OCI-LY7 (cell line): ENCODE measurements around the gene NOP9. TPM values are rescaled to one million over a fixed set of nuclear protein-coding genes. Genes with fewer than 3 reads are reported as not detected.

ENCODE experiments used
- BruUV-seq: library from RNA; stranded (reverse); fragments of 400-500 nt; replicated peaks from 2 replicates; lab custom pipeline; 2021; lab: Mats Ljungman, UMichigan
- CTCF ChIA-PET: fragments of 300-600 bp; sonication (Branson Sonifier 250); formaldehyde crosslinking; loops from one replicate; lab custom pipeline; 2022; ENCODE audit warnings: antibody characterized with exemption; ENCODE audit not compliant: unreplicated experiment; lab: Charles Lee
- POLR2A ChIA-PET: fragments of 300-600 bp; sonication (Branson Sonifier 250); formaldehyde crosslinking; loops from one replicate; lab custom pipeline; 2022; ENCODE audit warnings: antibody characterized with exemption; lab: Charles Lee
- DNase-seq: peaks from one replicate; pipeline ENCODE4 v3.0.0-alpha.2; 2015; ENCODE audit warnings: low spot score
- H2AFZ ChIP-seq: fragments of 200-600 bp; sonication (generic), shearing (Covaris generic); 2 replicates; pipeline ENCODE4 v1.6.1; 2014; ENCODE audit warnings: mild to moderate bottlenecking, antibody characterized with exemption, low read length, moderate library complexity
- H3K27ac ChIP-seq: fragments of 200-600 bp; sonication (generic); 2 replicates; pipeline ENCODE4 v1.5.1; 2014; ENCODE audit warnings: mixed run types, low read depth, mild to moderate bottlenecking, moderate library complexity, low read length, inconsistent platforms; ENCODE audit not compliant: poor library complexity, severe bottlenecking
- H3K36me3 ChIP-seq: fragments of 200-600 bp; sonication (generic); 2 replicates; pipeline ENCODE4 v1.6.1; 2014; ENCODE audit warnings: mild to moderate bottlenecking, antibody characterized with exemption, low read length, moderate library complexity, mixed read lengths; ENCODE audit not compliant: insufficient read depth
- H3K4me1 ChIP-seq: fragments of 200-600 bp; sonication (generic); 2 replicates; pipeline ENCODE4 v1.5.1; 2014; ENCODE audit warnings: mild to moderate bottlenecking, low read length; ENCODE audit not compliant: insufficient read depth, poor library complexity, severe bottlenecking
- H3K4me2 ChIP-seq: fragments of 200-600 bp; sonication (generic); 2 replicates; pipeline ENCODE4 v1.6.1; 2014; ENCODE audit warnings: mild to moderate bottlenecking, low read length
- H3K4me3 ChIP-seq: fragments of 200-600 bp; sonication (generic); 2 replicates; pipeline ENCODE4 v1.5.1; 2014; ENCODE audit warnings: mild to moderate bottlenecking, low read depth, low read length; ENCODE audit not compliant: poor library complexity, severe bottlenecking
- H3K79me2 ChIP-seq: fragments of 200-600 bp; sonication (generic); 2 replicates; pipeline ENCODE4 v1.6.1; 2016; ENCODE audit warnings: low read depth, mild to moderate bottlenecking, low read length, moderate library complexity, mixed read lengths; ENCODE audit not compliant: insufficient read depth
- H3K9me2 ChIP-seq: fragments of 200-600 bp; sonication (generic); 2 replicates; pipeline ENCODE4 v1.6.1; 2016; ENCODE audit warnings: mild to moderate bottlenecking, low read length, mixed read lengths; ENCODE audit not compliant: insufficient read depth
- H3K9me3 ChIP-seq: fragments of 200-600 bp; sonication (generic); 2 replicates; pipeline ENCODE4 v1.6.1; 2014; ENCODE audit warnings: mild to moderate bottlenecking, mixed run types, low read length, mixed read lengths
- H4K20me1 ChIP-seq: fragments of 200-600 bp; sonication (generic); 2 replicates; pipeline ENCODE4 v1.6.1; 2014; ENCODE audit warnings: mild to moderate bottlenecking, antibody characterized with exemption, low read length, moderate library complexity, mixed read lengths; ENCODE audit not compliant: insufficient read depth
- CTCF ChIP-seq: fragments of 200-600 bp; sonication (generic); conservative IDR thresholded peaks from 2 replicates; pipeline ENCODE4 v1.5.1; 2014; ENCODE audit warnings: mild to moderate bottlenecking, antibody characterized with exemption, low read length, moderate library complexity, mixed read lengths
- EZH2phosphoT487 ChIP-seq: fragments of 200-600 bp; sonication (generic); IDR thresholded peaks from 2 replicates; pipeline ENCODE4 v1.6.1; 2018; ENCODE audit warnings: low read depth, borderline replicate concordance, mild to moderate bottlenecking, mixed run types, antibody characterized with exemption, low read length, moderate library complexity, mixed read lengths
- intact Hi-C: fragments of 100-400 bp; cut with micrococcal nuclease; formaldehyde crosslinking; loops from one replicate; pipeline ENCODE4 v1.10.0; 2022; ENCODE audit not compliant: unreplicated experiment
- total RNA-seq, 2 experiments: library from RNA; depleted of rRNA in 1 of 2; stranded (reverse); fragments of >200 nt in 1 of 2; shearing (Covaris generic) in 1 of 2; gene quantifications; 2 replicates each; pipeline ENCODE4 v1.2.3, GENCODE V29; 2014 to 2022

The NOP9 gene
- total RNA-seq, 2 experiments from 2014 or later: 33.2 to 52.6 TPM

- no peaks in the 10 kb centered on the region for H3K36me3 ChIP-seq
- TF ChIP-seq CTCF: no peak
- no peak for TF ChIP-seq EZH2phosphoT487
- H3K4me3 ChIP-seq: no peak overlapping the region
- peaks cover 34% of the 10 kb centered on the region for H3K4me1 ChIP-seq
- CTCF ChIA-PET: no interaction called here
- no peak overlapping the region for H3K4me2 ChIP-seq
- no peak overlapping the region for H2AFZ ChIP-seq
- DNase-seq: no peak
- BruUV-seq: no TSS peak
- no peaks in the 10 kb centered on the region for H3K9me3 ChIP-seq
- no peaks in the 10 kb centered on the region for H3K9me2 ChIP-seq
- POLR2A ChIA-PET: no interaction called here
- H3K27ac ChIP-seq: no peak overlapping the region
- intact Hi-C loops: no loop called here
- H3K79me2 ChIP-seq: no peaks in the 10 kb centered on the region
- H4K20me1 ChIP-seq: no peaks in the 10 kb centered on the region
Observed at GRCh38 chr14:24268225-24268624, 31.4 kb upstream of the NOP9 start.

GRCh38 chr14:24269368-24269767 is 30.3 kb upstream of the NOP9 start:
- POLR2A ChIA-PET: interaction anchor here (0.6 to 3.2 kb wide), 3 partner anchors 23 to 134 kb away, joined by 3 to 21 read pairs (median 4); no protein-coding TSS in a partner anchor
- no peak for TF ChIP-seq CTCF
- no peak for TF ChIP-seq EZH2phosphoT487

GRCh38 chr14:24269910-24270536 is 29.6 kb upstream of the NOP9 start:
- ChIA-PET CTCF (interaction anchor here (1.3 kb wide), 1 partner anchor 28 kb away, joined by 5 read pairs; the partner anchor contains the start of gene TINF2), POLR2A (interaction anchor here (0.6 to 3.2 kb wide), 8 partner anchors 13 to 134 kb away, joined by 3 to 21 read pairs (median 4); partner anchors contain the start of genes GMPR2, MDP1, NEDD8 and TINF2)
- Histone ChIP-seq H3K4me1 (peaks cover 36% of the 10 kb centered on the region), H3K79me2 (no peaks in the 10 kb centered on the region), H3K9me2 (no peaks in the 10 kb centered on the region), H4K20me1 (no peaks in the 10 kb centered on the region), H2AFZ (no peak overlapping the region), H3K4me2 (peak overlapping the region; percentile 82), H3K9me3 (no peaks in the 10 kb centered on the region), H3K4me3 (peak overlapping the region; percentile 84), H3K27ac (no peak overlapping the region), H3K36me3 (no peaks in the 10 kb centered on the region)
- intact Hi-C loops: loop anchor here (2.0 kb wide), 1 partner anchor 29 kb away; the partner anchor contains the start of genes DHRS1 and NOP9
- TF ChIP-seq EZH2phosphoT487: no peak
- no peak for TF ChIP-seq CTCF
- no peak for DNase-seq
- BruUV-seq: no TSS peak

More at GRCh38 chr14:24269368-24269767, 30.3 kb upstream of the NOP9 start:
- no peaks in the 10 kb centered on the region for H3K79me2 ChIP-seq
- no peak overlapping the region for H2AFZ ChIP-seq
- no TSS peak for BruUV-seq
- DNase-seq: no peak
- H3K36me3 ChIP-seq: no peaks in the 10 kb centered on the region
- H3K27ac ChIP-seq: no peak overlapping the region
- H3K4me2 ChIP-seq: no peak overlapping the region
- CTCF ChIA-PET: no interaction called here
- no peaks in the 10 kb centered on the region for H4K20me1 ChIP-seq
- H3K4me3 ChIP-seq: no peak overlapping the region
- peaks cover 38% of the 10 kb centered on the region for H3K4me1 ChIP-seq
- H3K9me2 ChIP-seq: no peaks in the 10 kb centered on the region
- H3K9me3 ChIP-seq: no peaks in the 10 kb centered on the region
- intact Hi-C loops: no loop called here
